Ureter (tissue), 1 donor: ENCODE measurements around the gene MSI2. TPM values are rescaled to one million over a fixed set of nuclear protein-coding genes. Genes with fewer than 3 reads are reported as not detected.

Experiments
- DNase-seq: peaks from one replicate; pipeline ENCODE4 v3.0.0-alpha.2; 2020; ENCODE audit warnings: low spot score
- total RNA-seq: library from RNA; stranded (reverse); gene quantifications from one replicate; pipeline ENCODE4 v1.2.4, GENCODE V29; 2023
- donor health status: DM: yes; HTN: yes; CAD: no.

The MSI2 gene
- total RNA-seq, 1 donor from 2014 or later: 230 TPM

GRCh38 chr17:57538736-57539456 lies 282.6 kb downstream of the MSI2 start:
- DNase-seq: no peak

DNA sequence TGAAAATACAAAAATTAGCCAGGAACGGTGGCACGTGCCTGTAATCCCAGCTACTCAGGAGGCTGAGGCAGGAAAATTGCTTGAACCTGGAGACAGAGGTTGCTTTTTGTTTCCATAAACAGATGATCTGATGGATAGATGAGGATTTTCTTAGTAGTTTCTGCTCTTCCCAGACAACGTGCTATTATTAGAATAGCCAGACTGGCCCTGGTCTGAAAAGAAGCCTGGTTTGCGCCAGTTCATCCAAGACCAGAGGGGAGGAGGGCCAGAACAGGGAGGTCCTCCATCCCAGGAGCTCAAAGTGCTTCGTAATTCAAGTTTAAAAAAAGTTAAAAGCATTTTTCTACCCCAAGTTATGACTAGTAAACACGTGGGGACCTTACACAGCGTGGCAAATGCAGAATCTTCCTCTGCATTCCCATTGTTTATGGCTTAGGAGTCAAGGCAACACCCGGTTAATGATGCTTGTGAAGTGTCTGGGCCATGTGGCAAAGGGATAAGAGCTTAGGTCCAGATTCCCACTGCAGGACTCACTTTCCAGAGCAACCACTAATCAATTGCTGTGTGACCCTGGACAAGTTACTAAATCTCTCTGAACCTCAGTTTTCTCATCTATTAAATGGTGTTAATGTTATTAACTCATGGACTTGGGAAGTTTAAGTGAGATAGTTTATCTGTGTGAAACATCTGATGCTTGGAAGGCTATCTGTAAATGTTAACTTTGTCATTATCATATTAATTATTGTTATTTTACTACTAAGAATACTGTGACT lies 283.4 kb downstream of the MSI2 start:
- no peak for DNase-seq

DNA sequence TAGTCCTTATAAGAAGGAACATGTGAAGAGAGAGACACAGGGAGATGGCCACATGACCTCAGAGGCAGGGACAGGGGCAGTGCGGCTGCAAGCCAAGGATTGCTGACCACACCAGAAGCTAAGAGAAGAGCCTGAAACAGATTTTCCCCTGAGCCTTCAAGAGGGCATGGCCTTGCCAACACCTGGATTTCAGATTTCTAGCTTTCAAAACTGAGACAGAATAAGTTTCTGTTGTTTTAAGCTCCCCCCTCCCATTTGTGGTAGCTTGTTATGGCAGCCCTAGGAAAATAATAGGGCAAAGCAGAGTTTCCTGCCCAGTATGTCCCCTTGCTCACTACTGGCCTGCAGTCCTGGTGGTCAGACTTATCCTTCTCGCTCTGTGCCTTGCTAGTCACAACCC lies 284.3 kb downstream of the MSI2 start:
- no peak for DNase-seq

- no peak for DNase-seq
Observed at GRCh38 chr17:57541049-57541448, 284.7 kb downstream of the MSI2 start.

DNA sequence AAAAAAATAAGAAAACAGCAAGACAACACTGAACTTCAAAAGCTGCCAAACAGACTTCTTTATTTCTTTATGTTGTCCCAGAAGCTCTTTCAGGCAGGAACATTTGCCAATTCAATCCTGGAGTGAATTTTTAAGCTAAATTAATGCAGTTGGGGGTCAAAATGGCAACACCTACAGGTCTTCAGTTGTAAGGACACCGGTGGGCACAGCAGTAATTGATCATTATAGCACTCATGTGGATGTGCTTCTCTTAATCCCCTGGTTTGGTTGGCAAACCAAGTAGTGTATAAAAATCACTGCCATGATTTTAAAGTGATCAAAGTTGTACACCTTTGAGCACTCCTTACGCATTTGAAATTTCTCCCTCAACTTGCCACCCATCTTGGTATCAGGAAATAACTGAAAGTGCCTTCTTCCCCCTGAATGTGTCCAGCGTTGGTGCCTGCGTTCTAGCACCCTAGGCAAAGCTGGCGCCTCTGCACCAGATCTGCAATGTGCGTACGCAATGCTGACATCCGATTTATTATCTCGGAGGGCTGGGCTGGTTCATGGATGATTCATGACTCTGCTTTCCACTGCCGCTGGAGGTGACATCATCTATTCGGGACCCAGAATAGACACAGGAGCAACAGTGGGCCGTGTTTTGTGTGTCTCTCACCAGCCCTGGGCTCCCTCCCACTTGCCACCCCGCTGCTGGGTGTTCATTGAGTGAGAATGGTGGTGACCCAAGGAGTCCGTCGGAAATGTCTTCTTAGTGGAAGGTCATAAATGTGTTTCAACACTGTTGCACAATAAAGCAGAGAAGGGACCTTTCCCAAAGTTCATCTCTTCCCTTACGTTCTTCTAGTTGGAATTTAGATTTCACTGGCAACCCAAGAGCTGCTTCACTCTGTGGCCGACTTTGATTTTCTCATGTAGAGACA lies 285.4 kb downstream of the MSI2 start:
- peak; percentile 69 for DNase-seq

- DNase-seq: no peak
Observed at GRCh38 chr17:57542510-57542909, 286.2 kb downstream of the MSI2 start.

DNA sequence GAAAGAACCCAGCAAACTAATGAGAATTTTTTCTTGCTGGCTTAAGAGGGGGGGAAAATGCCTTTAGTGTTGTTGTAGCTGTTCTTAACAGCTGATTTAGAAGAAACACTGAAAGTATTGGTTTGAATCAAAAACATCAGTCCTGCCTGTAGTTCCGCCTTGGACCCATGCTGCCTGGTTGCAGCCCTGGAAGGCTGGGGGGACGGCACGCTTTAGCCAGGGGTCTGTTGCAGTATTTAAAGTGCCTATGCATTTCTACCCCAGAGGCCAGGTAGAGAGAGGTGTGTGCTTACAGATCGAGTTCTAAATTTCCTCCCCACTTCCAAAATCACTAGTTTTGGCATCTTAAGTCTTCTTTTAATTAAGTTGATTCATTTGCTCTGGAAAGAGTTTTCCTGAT lies 286.9 kb downstream of the MSI2 start:
- no peak for DNase-seq

DNA sequence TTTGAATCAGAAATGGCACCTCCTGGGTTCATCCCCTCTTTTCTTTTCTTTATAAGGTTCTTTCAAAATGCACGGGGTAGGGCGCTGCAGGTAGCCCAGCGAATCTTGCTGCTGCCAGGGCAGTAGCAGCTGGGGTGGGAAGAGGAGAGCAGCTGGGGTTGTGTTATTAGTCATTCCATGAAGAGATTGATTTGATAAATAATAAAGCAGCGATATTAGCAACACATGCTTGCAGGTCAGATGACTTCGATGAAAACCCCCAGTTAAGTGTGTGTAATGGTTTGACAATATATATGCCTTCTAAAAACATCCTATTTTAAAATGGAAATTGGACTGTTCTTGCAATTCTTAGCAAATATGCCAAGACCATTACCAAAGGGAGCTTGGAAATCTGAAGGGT lies 288.1 kb downstream of the MSI2 start:
- DNase-seq: no peak

DNA sequence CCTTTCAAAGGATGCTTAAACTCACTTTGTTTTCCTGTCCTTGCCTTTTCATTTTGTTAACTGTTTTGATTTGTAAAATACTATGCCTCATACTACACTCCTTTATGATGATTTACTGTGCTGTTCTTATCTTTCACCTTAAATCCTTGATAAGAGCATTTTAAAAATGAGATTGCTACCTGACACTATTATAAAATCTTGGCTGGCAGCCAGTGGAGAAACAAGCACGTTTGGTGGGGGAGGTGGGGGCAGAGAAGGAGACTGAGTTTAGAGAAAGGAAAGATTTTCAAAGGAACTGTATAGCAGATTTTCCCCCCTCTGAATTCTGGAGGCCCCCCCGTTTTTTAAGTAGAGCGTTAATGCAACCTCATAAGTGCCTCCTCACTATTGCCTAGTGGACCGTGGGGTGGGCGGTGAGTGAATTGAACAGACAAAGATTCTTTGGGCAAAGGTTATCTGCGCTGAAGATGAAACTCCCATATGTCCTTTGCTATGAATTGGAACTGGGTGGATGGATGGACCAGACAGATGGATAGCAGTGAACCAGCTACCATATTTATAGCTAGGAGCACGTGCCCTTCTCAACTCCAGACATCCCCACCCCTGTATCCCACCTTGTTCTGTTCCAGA lies 288.6 kb downstream of the MSI2 start:
- no peak for DNase-seq

- no peak for DNase-seq
Observed at GRCh38 chr17:57545731-57546342, 289.5 kb downstream of the MSI2 start.

DNA sequence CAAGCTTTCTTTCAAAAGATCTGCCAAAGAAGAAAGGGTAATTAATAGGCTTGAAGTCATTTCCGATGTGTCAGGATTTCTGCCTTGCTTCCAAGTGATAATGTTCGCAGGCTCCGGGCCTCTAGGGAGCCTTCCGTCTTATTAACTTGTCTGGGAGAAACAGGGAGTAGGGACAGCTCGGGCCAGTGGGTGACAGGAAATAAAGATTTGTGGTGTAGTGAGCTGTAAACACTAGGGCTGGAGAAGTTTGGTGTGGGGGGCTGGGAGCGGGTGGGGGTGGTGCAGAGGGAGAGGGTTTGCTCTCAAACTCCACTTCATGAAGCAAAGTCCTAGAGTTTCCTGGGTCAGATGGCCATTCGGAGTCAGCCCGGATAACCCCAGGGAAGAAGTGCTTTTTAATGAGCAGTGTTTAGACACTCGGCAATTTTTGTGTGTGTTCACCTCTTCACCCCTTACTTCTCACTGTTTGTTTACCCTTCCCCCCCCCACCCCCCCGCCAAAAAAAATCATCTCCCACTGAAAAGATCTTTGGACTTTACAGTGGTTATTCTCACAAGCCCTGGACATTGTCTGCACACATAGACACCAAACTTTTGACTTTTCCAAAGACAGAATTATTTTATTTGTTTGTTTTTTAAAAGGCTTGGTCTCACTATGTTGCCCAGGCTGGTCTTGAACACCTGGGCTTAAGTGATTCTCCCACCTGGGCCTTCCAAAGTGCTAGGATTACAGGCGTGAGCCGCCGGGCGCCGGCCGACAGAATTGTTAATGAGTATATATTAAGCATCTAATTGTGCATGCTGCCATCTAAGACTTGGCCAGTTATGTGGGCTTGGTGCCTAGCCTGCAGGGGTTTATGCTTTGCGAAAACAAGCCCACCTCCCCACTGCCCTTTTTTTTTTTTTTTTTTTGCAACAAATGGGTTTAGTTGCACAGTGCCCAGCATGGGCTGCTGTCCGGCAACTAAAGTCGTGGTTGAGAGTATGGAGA lies 292.4 kb downstream of the MSI2 start:
- DNase-seq: no peak

- DNase-seq: no peak
Observed at GRCh38 chr17:57549468-57549867, 293.1 kb downstream of the MSI2 start.

DNA sequence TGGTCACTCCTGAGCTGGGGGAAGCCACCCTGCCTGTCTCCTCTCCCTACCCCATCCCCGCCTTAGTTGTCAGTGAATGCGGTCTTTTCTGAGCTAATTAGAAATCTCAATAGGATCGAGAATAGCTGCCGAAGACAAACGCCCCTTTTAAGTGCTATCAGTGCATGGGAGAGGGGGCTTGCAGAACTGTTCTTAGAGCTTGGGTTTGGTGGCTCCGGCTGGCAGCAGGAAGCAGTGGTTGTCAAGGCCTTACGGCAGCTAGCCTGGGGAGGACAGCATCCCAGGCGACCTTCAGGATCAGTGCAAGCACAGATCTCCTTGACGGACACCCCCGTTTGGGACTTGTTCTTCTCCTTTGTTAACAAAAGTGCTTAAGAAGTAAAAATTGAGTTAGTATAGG lies 293.7 kb downstream of the MSI2 start:
- DNase-seq: no peak

DNA sequence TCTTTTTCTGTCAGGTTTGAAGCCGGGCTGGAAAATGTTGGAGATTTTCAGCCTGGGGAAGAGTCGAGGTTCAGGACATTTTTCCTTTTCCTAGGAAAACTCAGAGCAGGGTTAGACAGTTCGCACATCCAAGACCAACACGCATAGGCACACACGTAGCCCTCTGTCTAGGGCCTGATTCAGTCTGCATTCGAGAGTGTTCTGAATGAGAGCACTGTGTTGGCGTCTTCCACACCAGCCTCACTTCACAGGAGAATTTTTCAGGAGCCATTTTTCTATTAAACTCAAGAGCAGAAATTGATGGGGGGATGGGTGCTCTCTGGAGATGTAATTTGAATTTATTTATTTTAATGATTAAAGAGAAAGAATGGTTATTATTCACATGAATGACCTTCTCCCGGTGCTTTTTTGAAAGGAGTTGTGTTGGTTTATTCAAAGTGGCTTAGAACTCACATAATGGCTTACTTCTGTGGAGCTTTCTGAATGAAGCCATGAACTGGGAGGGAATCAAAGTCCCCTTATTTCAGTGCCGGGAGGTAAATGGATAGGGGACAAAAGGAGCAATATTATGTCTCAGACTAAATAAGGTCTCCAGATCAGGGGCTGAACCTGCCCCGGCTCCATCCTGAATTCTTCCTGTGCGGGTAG lies 294.5 kb downstream of the MSI2 start:
- no peak for DNase-seq

GRCh38 chr17:57551321-57552079 lies 295.2 kb downstream of the MSI2 start:
- DNase-seq: no peak

- DNase-seq: no peak
Observed at GRCh38 chr17:57552114-57552624, 295.8 kb downstream of the MSI2 start.

GRCh38 chr17:57553526-57553925 lies 297.2 kb downstream of the MSI2 start:
- no peak for DNase-seq

- DNase-seq: no peak
Observed at GRCh38 chr17:57553991-57554825, 297.9 kb downstream of the MSI2 start.
